Stimulated activated CD4-positive, alpha-beta T cell treated with anti-CD3 and anti-CD28 coated beads, TNF-alpha, amount 100 ng/mL, for 48 hours (primary cell): ENCODE data around the gene MYH15.
A peak's percentile ranks its signal among the peaks of the same experiment; 100 is the strongest.

ENCODE experiments used
- DNase-seq, 3 donors: peaks; one replicate each; pipeline ENCODE4 v3.0.0-alpha.2; 2020; ENCODE audit warnings: low read depth in 3 of 3

Gene MYH15

DNA sequence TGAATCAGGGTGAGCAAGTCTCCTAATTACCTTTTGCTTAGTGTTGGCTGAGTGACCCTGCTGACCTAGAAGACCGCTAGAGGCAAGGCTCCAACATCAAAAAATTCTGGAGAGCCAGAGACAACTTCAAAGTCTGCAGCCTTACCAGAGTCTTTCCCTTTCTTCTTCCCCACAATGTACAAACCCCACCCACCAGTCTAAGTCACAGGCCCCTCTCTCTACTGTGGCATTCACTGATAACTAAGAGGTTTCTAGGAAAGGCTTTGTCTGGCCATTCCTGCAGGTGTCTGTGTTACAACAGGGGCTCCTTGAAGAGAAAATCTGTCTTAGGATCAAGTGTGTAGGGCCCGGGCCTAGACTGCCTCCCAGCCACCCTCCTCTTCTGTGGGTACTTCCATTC is 525 bp downstream of the MYH15 start:
- DNase-seq = no peak

DNA sequence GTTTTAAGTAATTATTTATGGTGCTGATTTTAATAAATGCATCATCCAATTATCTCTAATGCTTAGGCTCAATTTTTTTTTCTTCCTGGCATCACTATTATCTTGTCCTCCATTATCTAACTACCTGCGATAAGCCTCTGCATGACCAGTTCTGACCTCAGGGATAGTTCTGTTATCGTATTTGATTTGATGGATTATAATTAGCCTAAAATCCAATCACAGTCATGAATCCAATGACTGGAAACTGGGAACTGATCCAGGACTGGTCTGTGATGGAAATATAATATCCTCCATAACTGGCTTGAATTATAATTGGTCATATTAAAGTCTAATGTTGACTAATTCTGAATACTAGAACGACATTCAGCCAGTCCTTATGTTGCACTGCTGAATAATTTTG is 1.1 kb downstream of the MYH15 start:
- no peak for DNase-seq

DNA sequence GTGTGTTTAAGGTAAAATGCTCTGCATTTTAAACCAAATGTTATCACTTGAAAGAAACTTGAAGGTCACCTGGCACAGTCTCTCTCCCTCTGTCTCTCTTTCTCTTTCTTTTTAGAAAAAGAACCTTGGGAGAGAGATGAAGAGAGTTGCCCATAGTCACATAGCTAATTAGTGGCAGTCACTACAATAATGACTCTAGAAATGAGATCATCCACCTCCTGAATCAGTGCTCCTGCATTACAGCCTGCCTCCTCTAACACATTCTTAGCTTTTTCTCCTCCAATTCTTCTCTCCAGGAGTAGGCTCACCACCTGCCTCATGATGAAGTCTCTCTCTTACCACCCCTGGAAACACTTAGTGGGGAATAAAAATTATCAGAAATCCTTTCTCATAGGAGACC is 2.5 kb downstream of the MYH15 start:
- no peak for DNase-seq

DNA sequence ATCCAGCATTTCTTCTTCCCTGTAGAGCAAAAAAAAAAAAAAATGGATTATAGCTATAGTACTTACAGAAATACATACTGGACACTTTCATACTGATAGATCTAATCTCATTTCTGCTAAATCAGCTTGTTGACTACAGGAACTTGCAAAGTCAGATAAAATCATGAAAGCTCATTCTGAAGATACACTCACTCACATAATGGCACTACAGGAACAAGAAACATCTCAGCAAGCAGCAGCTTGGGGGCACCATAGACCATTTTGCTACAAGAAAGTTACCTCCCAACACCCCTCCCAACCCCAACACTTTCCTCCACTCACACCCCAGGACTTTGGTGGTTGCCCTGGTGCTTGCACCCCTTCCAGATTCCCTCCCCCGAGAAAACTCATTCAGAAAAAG is 4.6 kb downstream of the MYH15 start:
- DNase-seq = no peak

DNA sequence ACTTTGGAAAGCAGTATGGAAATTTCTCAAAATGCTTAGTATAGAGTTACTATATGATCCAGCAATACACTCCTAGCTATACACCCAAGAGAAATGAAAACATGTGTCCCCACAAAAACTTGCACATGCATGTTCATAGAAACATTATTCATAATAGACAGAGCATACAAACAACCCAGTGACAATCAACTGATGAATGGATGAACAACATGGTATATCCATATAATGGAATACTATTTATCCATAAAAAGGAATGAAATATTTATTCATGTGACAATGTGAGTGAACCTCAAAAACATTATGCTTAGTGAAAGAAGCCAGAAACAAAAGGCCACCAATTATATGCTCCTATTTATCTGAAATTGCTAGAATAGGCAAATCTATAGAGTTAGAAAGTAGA is 6.7 kb downstream of the MYH15 start:
- no peak for DNase-seq

DNA sequence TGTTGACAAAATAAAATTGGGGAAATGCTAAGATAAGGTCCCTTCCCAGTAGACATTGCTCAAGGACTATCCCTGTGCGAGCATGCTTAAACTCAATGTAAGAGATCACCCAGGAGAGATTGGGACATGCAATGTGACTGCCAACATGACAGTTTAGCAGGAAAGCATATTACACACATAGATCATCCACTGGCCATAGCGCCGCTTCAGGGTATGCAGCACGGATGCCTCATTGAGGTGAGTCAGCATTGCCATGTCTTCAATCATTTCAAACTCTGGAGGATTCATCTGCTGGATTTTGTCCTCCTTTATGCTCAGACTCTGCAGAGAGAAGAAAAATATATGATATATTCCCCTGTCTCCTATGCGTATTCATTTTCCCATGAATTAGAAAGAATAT is 8.9 kb downstream of the MYH15 start:
- no peak for DNase-seq

DNA sequence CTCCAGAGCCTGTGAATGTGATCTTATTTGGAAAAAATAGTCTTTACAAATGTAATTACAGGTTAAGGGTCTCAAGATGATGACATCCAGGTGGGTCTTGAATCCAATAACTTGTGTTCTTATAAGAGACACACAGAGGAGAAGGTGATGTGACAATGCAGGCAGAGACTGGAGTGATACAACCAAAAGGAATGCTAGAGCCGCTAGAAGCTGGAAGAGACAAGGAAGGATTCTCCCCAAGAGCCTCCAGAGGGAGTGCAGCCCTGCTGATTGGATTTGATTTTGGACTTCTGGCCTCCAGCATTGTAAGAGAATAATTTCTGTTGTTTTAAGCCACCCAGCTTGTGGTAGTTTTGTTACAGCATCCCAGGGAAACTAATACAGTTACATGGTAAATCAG is 9.7 kb downstream of the MYH15 start:
- no peak for DNase-seq

DNA sequence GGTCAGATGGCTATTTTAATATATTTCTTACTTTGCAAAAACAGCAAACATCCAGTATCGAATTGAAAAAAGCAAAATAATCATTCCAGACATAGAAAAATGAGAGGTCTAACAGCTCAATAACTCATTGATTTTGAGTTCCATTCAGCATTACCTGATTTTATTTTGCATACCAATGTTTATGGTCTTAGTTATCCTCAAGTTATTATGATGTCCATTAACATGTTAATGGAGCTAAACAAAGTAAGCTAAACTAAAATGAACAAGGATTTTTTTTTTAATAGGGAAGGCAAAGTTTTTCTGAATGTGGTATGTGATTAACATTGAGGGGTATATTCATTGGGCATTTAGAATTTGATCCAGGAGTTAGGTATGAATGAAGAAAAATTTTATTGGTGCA is 13.1 kb downstream of the MYH15 start:
- no peak for DNase-seq

DNA sequence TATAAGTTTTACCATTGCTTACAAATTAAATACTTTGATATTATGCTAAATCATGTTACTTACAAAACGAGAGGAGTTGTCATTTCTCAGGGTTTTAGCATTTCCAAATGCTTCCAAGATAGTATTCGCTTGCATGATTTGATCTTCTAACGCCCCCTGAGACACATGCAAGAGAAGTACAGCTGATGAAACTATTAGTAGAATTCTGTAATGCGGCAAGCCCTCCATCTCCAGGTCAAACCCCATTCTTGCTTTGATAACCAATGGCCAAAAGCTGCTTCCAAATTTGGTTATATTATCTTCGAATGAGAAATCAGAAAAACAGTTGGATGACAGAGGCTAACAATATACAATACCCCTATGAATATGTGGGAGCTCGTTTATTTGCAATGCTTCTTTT is 14.7 kb downstream of the MYH15 start:
- DNase-seq = no peak

DNA sequence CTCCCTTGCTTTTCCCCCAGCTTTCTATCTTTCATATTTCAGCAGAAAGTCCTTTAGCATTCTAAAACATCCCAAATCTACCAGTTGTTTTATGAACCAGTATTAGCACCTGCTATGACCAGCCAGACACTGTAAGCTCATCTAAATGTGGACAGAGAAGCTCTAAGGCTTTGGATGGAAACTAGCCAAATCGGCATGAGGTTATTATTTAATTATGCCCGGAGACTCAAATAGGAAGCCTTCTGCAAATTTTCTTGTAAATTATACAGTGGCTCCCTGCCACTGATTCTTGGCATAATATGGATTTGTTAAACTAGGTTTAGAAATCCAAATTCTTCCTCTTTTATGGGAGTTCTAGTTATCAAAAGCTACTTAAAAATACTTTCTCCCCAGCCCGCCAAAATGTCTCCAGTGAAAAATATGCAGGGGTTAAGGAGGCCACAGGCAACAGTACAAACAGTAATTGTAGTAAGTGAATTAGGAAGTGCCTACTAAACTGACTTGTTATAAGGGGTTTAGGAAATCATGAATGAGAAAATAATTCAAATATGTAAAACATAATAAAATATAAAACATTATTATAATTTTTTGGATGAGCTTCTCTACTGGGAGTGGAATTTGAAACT is 15.4 kb downstream of the MYH15 start:
- no peak for DNase-seq

DNA sequence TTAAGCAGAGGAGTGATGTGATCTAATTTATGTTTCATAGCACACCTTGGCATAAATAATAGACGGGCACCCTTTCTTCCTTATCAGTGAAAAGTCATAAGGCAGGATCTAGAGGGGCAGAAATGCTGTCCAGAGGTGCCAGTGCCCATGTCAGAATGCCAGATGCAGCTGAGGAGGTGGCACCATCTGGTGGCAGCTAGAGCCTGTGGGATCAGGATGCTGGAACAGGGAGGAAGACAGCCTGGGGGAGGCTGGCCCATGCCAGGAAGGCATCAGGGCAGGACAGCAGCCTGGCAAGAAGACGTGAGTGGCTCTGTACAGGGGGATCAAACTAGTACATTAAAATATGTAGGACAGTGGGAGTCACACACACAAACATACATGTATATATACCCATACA is 16.5 kb downstream of the MYH15 start:
- DNase-seq = no peak

DNA sequence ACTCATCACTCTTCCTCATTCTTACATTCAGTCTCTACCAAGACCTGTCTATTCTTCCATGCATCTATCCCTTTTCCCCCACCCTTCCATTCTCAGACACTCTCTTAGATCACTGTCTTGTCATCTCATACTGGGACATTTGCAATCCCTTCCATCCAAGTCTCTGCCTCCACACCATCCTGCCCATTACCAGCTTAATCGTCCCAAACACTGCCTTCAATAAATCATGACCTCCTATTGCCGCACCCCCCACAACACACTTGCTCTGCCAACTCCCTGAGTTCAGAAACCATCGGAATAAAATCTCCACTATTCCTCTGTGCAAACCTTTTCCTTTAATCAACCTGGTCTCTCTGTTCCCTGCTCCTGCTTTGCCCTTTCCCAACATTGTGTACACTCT is 18.9 kb downstream of the MYH15 start:
- DNase-seq = no peak

DNA sequence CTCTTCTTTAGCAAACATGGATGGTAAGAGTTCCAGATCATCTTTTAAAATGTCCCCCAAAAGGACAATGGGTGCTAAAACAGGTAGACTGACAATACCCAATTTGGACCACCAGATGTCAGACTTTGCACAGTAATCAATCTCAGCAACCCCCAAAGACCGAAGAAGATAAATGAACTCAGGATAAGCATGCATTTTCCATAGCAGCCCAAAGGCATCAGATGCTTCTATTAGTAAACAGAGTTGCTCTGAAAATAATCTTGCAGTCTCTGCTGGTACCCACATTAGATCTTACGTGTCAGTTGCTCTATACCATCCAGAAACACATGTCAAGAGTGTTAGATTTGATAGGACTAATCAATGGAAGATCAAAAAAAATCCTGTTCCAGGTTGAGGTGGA is 20.6 kb downstream of the MYH15 start:
- DNase-seq = peak in 2 of 3 donors; percentile 17 to 22

DNA sequence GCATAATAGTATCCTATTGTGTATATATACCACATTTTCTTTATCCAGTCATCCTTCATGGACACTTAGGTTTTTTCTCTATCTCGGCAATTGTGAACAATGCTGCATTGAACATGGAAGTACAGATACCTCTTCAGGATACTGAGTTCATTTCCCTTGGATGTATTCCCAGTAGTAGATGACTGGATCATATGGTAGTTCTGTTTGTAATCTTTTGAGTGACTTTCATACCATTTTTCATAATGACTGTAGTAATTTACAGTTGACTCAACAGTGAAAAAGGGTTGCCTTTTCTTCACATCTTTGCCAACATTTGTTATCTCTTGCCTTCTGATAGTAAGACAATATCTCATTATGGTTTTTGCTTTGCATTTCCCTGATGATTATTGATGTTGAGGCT is 21.8 kb downstream of the MYH15 start:
- no peak for DNase-seq

DNA sequence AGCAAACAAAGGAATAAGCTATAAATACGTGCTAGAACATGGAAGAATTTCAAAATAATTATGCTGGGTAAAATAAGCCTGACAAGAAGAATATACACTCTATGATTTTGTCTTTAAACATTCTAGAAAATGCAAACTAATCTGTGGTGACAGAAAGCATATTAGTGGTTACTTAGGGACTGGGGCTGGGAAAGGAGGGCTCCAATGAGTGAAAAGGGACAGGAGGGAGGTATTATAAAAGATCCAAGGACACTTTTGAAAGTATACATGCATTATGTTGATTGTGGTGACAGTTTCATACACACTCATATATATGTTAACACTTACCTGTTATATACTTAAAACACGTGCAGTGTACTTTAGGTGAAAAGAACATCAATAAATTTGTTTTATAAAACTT is 23.0 kb downstream of the MYH15 start:
- DNase-seq = no peak

DNA sequence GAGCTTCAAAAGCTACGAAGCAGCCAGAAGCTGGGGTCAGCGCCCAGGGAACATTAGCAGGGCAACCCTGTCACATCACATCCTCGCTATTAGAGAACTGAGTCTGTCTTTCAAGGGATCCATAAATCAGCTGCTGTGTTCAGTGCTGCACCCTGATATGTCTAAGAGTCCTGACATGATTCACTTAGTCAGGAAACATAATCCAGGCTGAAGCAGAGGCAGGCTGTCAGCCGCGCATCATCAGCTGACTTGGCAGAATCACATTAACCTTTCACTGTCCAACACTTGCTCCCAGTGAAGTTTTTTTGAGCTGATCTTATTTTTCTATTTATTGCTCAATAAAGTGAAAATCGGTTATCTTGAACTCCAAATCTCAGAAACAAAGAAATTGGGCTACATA is 23.5 kb downstream of the MYH15 start:
- DNase-seq = no peak

DNA sequence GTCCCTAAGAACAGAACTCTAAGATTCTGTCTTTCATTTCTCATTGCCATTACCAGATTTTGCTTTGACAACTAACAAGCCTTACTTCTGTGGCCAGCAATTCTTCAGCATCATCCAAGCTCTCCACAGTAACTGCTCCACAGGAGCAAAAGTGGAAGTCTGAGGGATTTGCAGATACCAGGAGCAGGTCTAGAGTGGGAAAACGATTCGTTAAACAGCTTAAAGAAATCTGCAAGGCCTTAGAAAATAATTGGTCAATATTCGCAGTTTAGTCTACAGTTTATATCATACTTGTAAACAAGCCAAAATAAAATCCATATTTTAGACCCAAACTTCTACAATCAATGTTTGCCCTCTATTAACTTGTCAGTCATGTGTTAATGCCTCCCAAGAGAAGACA is 24.1 kb downstream of the MYH15 start:
- DNase-seq = no peak

DNA sequence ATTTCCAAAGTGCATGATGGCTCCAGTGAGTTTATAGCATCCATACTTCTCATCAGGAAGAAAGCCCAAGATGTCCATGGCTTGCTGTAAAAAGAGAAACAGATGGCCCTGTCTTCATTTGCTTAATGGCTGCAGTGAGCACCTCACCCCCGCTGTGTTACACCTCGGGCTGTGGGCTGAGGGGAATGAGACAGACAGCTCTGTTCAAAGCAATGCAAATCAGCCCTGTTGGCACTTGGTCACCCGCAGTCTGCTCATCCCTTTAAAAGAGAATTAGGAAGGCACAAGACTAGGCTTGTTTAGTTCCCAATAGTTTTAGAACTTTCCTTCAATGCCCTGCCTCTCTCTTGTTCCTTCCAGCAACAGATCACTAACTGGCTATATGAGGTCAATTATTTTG is 25.2 kb downstream of the MYH15 start:
- no peak for DNase-seq

DNA sequence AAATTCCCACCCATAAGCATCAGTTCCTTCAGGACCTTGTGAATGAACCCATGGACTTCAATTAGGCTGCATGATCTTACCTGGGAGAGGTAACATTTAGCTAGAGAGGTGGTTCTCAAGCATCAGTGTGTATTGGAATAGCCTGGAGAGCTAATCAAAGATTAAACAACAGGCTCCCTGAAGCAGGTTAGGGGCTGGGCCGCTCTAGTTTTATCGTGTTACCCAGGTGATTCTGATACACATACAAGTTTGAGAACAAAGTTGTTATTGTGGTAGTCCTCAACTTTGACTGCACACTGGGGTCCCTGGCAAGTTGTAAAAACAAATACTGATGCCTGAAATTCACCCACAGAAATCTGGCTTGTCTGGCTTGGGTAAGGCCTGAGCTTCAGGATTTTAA is 31.2 kb downstream of the MYH15 start:
- DNase-seq = no peak

DNA sequence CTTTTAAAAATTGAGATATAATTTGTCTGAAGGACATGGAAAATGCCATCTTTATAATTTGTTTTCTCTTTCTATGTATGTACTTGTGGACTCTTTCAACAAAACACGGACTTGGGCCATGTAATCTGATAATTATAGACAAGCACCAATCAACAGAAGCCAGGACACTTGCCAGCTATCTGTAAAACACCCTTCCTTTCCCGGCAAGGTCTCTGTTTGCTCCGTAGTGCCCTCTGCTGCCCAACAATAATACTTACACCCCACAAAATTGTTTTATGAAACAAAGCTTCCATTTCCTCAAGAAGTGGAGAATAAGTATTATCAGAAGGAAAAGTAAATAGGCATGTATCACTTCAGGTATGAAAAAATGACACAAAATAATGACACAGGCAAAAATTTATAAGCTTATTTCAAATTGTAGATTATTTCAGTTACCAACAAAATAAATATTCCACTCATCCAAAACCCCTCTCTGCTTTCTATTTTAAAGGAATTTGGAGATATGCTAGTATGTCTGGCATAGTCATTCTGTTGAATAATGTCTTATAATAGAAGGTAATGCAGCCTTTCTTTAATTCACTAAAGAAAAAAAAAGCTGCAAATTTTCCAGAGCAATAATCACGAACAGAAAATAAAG is 32.8 kb downstream of the MYH15 start:
- DNase-seq = peak; percentile 31 to 35 (median 34)

DNA sequence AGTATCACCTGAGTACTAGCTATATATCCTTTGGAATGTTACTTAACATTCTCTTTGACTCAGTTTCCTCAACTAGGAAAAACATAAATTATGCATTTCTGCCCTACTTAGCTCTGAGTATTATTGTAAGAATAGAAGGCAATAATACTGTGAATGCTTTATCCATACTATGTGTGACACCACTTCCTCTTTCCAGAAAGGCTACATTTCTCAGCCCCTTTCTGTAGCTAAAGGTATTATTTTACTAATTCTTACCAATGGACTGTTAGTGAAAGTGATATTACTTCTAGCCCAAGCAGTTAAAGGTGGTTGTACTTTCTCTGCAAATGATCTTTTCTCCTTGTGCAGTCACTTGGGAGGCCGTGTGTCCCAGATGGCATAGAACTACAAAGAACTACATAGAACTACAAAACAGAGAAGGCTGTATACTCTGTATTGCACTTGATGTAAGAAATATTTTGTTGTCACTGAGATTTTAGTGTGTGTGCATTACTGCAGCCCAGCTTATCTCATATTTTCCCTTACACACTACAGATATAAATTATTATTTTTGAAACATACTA is 35.1 kb downstream of the MYH15 start:
- DNase-seq = no peak

DNA sequence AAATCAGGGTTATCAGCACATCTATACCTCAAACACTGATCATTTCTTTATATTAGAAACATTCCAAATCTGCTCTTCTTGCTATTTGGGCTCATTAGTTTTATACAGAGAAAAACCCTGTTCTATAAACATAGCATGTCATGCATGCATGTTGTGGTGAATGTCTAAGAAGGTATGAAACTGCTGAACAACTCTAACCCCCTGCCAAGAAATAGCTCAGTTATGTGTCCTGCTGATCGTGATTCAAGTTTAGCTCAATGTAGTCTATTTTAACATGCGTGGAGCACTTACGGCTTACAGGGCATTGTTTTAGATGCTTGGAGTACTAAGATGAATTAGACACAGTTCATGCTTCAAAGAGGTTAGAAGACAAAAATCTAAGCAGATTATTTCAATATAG is 35.8 kb downstream of the MYH15 start:
- DNase-seq = no peak

DNA sequence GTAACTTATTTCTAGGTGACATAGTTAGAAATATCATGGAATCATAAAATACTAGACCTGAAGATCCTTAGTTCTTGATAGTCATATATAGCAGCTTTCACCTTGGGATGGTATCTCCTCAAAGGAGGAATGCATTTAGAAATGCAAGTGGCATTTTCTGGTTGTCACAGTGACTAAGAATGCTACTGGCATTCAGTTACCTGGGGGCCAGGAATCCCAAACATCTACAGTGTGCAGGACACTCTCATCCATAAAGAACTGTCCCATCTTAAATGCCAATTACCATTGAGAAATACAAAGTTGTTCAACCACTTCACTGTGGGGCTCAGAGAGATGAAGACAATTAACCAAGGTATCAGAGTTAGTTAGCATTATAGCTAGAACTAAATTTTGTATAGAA is 36.7 kb downstream of the MYH15 start:
- DNase-seq = no peak
